ENCODE results near the gene SIGLEC8. TPM values are rescaled to one million over a fixed set of nuclear protein-coding genes. Genes with fewer than 3 reads are reported as not detected.

Gene SIGLEC8
- total and polyA plus RNA-seq, 9 of the 15 experiments (the other 6 are each of a cell fraction or from before 2014, with no cell fraction given) = 0.04 to 0.65 (median 0.39) TPM

DNA sequence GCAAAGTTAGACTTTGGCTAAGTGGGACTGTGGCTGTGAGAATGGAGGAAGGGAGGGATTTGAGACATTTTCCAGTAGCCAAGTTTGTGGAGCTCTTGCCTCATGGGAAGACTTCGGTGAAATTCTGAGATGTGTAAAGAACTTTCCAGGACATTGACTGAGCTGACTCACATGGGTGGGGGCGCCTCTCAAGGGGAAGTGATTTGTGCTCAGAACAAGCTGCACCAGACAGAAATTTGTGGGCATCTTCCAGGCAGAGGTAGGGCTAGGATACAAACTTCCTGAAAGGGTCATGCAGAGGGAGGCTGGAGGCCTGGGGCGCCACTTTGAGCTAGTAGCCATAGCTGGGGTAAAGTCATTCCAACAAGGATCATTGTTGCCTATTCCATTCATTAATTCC lies 31.1 kb downstream of the SIGLEC8 start:
- TF ChIP-seq TARDBP (IDR thresholded peaks at IDR 0.05) (no peak), RB1 (IDR thresholded peaks at IDR 0.05; ENCODE audit: low read depth) (no peak), ELF2 (CRISPR knock-in tag; IDR thresholded peaks at IDR 0.05) (no peak), GATAD2A (IDR thresholded peaks at IDR 0.05) (no peak), ZNF24 (IDR thresholded peaks at IDR 0.05) (peak; percentile 53; the same call in 1 of the 2 replicates), STAT5B (CRISPR knock-in tag; IDR thresholded peaks at IDR 0.05) (no peak)
- TF ChIP-seq, protein P1, sequence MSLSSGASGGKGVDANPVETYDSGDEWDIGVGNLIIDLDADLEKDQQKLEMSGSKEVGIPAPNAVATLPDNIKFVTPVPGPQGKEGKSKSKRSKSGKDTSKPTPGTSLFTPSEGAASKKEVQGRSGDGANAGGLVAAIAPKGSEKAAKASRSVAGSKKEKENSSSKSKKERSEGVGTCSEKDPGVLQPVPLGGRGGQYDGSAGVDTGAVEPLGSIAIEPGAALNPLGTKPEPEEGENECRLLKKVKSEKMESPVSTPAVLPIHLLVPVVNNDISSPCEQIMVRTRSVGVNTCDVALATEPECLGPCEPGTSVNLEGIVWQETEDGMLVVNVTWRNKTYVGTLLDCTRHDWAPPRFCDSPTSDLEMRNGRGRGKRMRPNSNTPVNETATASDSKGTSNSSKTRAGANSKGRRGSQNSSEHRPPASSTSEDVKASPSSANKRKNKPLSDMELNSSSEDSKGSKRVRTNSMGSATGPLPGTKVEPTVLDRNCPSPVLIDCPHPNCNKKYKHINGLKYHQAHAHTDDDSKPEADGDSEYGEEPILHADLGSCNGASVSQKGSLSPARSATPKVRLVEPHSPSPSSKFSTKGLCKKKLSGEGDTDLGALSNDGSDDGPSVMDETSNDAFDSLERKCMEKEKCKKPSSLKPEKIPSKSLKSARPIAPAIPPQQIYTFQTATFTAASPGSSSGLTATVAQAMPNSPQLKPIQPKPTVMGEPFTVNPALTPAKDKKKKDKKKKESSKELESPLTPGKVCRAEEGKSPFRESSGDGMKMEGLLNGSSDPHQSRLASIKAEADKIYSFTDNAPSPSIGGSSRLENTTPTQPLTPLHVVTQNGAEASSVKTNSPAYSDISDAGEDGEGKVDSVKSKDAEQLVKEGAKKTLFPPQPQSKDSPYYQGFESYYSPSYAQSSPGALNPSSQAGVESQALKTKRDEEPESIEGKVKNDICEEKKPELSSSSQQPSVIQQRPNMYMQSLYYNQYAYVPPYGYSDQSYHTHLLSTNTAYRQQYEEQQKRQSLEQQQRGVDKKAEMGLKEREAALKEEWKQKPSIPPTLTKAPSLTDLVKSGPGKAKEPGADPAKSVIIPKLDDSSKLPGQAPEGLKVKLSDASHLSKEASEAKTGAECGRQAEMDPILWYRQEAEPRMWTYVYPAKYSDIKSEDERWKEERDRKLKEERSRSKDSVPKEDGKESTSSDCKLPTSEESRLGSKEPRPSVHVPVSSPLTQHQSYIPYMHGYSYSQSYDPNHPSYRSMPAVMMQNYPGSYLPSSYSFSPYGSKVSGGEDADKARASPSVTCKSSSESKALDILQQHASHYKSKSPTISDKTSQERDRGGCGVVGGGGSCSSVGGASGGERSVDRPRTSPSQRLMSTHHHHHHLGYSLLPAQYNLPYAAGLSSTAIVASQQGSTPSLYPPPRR (CRISPR knock-in tag; IDR thresholded peaks at IDR 0.05; ENCODE audit: borderline replicate concordance) = no peak
- TF ChIP-seq, protein P2, sequence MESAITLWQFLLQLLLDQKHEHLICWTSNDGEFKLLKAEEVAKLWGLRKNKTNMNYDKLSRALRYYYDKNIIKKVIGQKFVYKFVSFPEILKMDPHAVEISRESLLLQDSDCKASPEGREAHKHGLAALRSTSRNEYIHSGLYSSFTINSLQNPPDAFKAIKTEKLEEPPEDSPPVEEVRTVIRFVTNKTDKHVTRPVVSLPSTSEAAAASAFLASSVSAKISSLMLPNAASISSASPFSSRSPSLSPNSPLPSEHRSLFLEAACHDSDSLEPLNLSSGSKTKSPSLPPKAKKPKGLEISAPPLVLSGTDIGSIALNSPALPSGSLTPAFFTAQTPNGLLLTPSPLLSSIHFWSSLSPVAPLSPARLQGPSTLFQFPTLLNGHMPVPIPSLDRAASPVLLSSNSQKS (CRISPR knock-in tag; IDR thresholded peaks at IDR 0.05) = no peak
- WGBS (ENCODE audit: insufficient coverage, low coverage, missing lambda C conversion rate) = 30% methylated on average over 2 of the region's 3 CpGs
- no peak overlapping the region for H3K4me3 ChIP-seq
- ATAC-seq = no peak
- H2AFZ ChIP-seq (ENCODE audit: low read depth, low read length) = no peak overlapping the region
- H4K20me1 ChIP-seq (replicated peaks; ENCODE audit: control insufficient read depth, insufficient read depth, low read length) = no peaks in the 10 kb centered on the region
- FAIRE-seq = no peak
- ChIA-PET POLR2A (interaction anchor here (0.6 to 1.1 kb wide), 3 partner anchors 32 to 99 kb away, joined by 3 read pairs; no protein-coding TSS in a partner anchor), CTCF (ENCODE audit: low intra/inter-chr PET ratio) (no interaction called here)
- in situ Hi-C loops (cut with MboI) (loop anchor here (10.0 kb wide), 1 partner anchor 358 kb away; no protein-coding TSS in a partner anchor), intact Hi-C loops (cut with micrococcal nuclease) (loop anchor here (10.0 kb wide), 1 partner anchor 358 kb away; no protein-coding TSS in a partner anchor)
- no peak overlapping the region for H3K27ac ChIP-seq (ENCODE audit: extremely low read depth, low read depth, low read length)
- H3K4me2 ChIP-seq (ENCODE audit: insufficient read depth, low read length) = no peak overlapping the region
- H3K27me3 ChIP-seq (ENCODE audit: control insufficient read depth in 2 of 2, insufficient read depth in 2 of 2, low read length in 2 of 2) = no peaks in the 10 kb centered on the region
- H3K9me1 ChIP-seq (ENCODE audit: control insufficient read depth, insufficient read depth, low read length) = no peaks in the 10 kb centered on the region
- H3K9me3 ChIP-seq (replicated peaks; ENCODE audit: control insufficient read depth, insufficient read depth, low read depth, low read length) = no peaks in the 10 kb centered on the region; the same call in 1 of the 2 replicates
- DNase-seq (ENCODE audit: extremely low read depth in 1 of 4, low spot score in 3 of 4) = no peak
- no TSS peak for BruUV-seq (replicated peaks)
- H3K4me1 ChIP-seq (replicated peaks in 1 of 2; ENCODE audit: control insufficient read depth in 2 of 2, insufficient read depth in 2 of 2, low read length in 2 of 2) = peaks cover 4 to 5% of the 10 kb centered on the region in 2 experiments; a peak in 3 of 5 replicates
- no peaks in the 10 kb centered on the region for H3K36me3 ChIP-seq (ENCODE audit: control insufficient read depth, insufficient read depth, low read length)
- H3K79me2 ChIP-seq (ENCODE audit: control insufficient read depth, insufficient read depth, low read length) = no peaks in the 10 kb centered on the region
- no peak overlapping the region for H3K9ac ChIP-seq (ENCODE audit: insufficient read depth in 1 of 2, low read depth in 2 of 2, low read length in 2 of 2)

All from K562 (cell line).